Thymus (tissue), 11 donors: ENCODE data around the gene PHF11. TPM values are rescaled to one million over a fixed set of nuclear protein-coding genes. Genes with fewer than 3 reads are reported as not detected.
"Not testable (repeated sequence)": the region's sequence is repeated elsewhere in the genome, so short reads cannot be mapped to it uniquely, and the experiment has no call there.

Experiments used
- DNase-seq, 9 donors: peaks; one replicate each; pipeline ENCODE4 v3.0.0-alpha.2; 2013; ENCODE audit warnings: low spot score in 9 of 9, low read depth in 6 of 9, missing footprints in 1 of 9
- H3K27ac ChIP-seq, 2 donors: one replicate each; pipeline ENCODE4 v1.5.1; 2013; ENCODE audit warnings: control low read depth in 1 of 2, low read depth in 1 of 2, low read length in 1 of 2, mild to moderate bottlenecking in 1 of 2, moderate library complexity in 1 of 2
- H3K27me3 ChIP-seq, 2 donors: one replicate each; pipeline ENCODE4 v1.5.1; 2013; ENCODE audit warnings: low read length in 1 of 2; ENCODE audit not compliant: control insufficient read depth in 2 of 2, insufficient read depth in 1 of 2
- H3K36me3 ChIP-seq, 2 donors: one replicate each; pipeline ENCODE4 v1.5.1; 2013; ENCODE audit warnings: low read length in 1 of 2, mild to moderate bottlenecking in 1 of 2, moderate library complexity in 1 of 2; ENCODE audit not compliant: control insufficient read depth in 2 of 2, insufficient read depth in 2 of 2
- H3K4me1 ChIP-seq, 2 donors: one replicate each; pipeline ENCODE4 v1.5.1; 2013; ENCODE audit warnings: low read length in 2 of 2; ENCODE audit not compliant: control insufficient read depth in 2 of 2, insufficient read depth in 2 of 2
- H3K4me3 ChIP-seq, 2 donors: one replicate each; pipeline ENCODE4 v1.5.1; 2013; ENCODE audit warnings: low read length in 2 of 2, control low read depth in 1 of 2, mild to moderate bottlenecking in 1 of 2
- H3K9me3 ChIP-seq, 2 donors: one replicate each; pipeline ENCODE4 v1.5.1; 2013; ENCODE audit warnings: low read length in 1 of 2, mild to moderate bottlenecking in 1 of 2; ENCODE audit not compliant: control insufficient read depth in 2 of 2, insufficient read depth in 1 of 2
- WGBS: extraction: QIAGEN DNeasy Blood & Tissue Kit; methylation state at CpG from one replicate; pipeline ENCODE4 v1.1.7; 2013; 5-methylcytosine and 5-hydroxymethylcytosine counted together
- polyA plus RNA-seq: library from polyadenylated mRNA; stranded (reverse); fragments of 200-250 nt; gene quantifications from one replicate; pipeline ENCODE4 v1.2.3, GENCODE V29; 2013
- total RNA-seq: library from RNA; stranded (reverse); fragments of 120-200 nt; gene quantifications from one replicate; pipeline ENCODE4 v1.2.4, GENCODE V29; 2013
- donor health status: healthy.

Gene PHF11
- total and polyA plus RNA-seq, 2 donors: 32.9 to 170 TPM

- over 99% methylated on average over 23 of the region's 25 CpGs for WGBS
- not testable (repeated sequence) for DNase-seq, H3K27ac ChIP-seq, H3K4me1 ChIP-seq, H3K27me3 ChIP-seq, H3K4me3 ChIP-seq, H3K9me3 ChIP-seq
- H3K36me3 ChIP-seq: peaks cover 0 to 22% of the 10 kb centered on the region in 2 donors
Observed at GRCh38 chr13:49565461-49565860, 69.7 kb downstream of the PHF11 start.

- no peak overlapping the region for H3K4me3 ChIP-seq
- DNase-seq: no peak
- no peaks in the 10 kb centered on the region for H3K9me3 ChIP-seq
- peaks cover 0 to 3% of the 10 kb centered on the region in 2 donors for H3K4me1 ChIP-seq
- peaks cover 0 to 14% of the 10 kb centered on the region in 2 donors for H3K36me3 ChIP-seq
- H3K27me3 ChIP-seq: no peaks in the 10 kb centered on the region
- no peak overlapping the region for H3K27ac ChIP-seq
- 98% methylated on average over 4 of the region's 4 CpGs for WGBS
Observed at GRCh38 chr13:49566461-49566860, 70.7 kb downstream of the PHF11 start.

DNA sequence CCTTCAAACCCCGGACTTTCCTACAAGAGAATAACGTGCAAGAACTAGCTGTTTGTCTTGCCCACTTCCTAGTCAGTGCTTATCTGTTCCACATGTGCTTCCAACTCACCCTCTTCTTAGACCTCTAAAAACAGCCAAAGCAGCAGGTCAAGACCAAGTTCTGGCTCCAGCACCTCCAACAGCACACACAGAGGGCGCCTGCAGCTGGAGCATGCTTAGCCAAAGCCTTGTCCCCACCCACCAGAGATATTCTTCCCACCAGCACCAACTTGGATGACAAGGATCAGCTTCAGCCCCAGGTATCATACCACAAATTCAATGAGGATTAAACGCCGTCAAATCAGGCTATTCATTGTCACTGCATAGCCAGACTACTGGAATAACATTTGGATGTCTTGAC, 71.7 kb downstream of the PHF11 start:
- WGBS: 93% methylated on average over 5 of the region's 5 CpGs
- H3K27ac ChIP-seq: no peak overlapping the region
- no peak overlapping the region for H3K4me3 ChIP-seq
- H3K9me3 ChIP-seq: no peaks in the 10 kb centered on the region
- peaks cover 0 to 3% of the 10 kb centered on the region in 2 donors for H3K4me1 ChIP-seq
- peaks cover 0 to 14% of the 10 kb centered on the region in 2 donors for H3K36me3 ChIP-seq
- H3K27me3 ChIP-seq: no peaks in the 10 kb centered on the region
- no peak for DNase-seq

DNA sequence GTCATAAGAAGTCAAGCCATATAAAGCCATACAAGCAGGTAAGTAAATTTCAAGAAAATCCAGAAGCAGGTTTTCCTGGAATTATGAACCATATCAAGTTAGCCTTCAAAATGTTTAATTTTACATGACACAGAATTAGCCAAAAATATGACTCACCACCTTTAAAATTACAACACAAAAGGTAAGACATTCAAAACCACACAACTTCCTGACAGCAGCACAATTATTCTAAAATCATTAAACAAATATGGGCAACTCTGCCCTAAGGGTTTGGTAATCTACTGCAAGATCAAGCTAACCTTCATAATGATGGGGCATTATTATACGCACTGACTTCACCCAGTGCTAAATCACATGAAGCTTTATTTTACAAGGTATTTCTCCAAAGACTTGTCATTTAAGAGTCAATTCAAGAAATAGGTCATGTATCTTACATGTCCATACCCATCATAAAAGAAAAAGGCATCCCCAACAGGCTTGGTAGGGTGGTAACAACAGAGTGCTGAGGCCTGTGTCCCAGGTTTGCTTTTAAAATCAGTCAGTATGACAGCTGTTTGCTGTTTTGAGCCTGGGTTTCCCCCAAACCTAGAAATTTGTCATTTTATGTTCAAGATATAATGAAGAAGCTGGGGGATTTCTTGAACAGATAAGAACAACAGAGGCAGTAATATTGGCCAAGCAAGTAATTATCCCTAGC, 74.4 kb downstream of the PHF11 start:
- Histone ChIP-seq H3K9me3 (no peaks in the 10 kb centered on the region), H3K27ac (peak overlapping the region; percentile 47 to 52), H3K4me3 (no peak overlapping the region), H3K4me1 (peaks cover 0 to 3% of the 10 kb centered on the region in 2 donors), H3K36me3 (peaks cover 0 to 8% of the 10 kb centered on the region in 2 donors), H3K27me3 (no peaks in the 10 kb centered on the region)
- no peak for DNase-seq
- 88% methylated on average over 1 of the region's 1 CpG for WGBS

GRCh38 chr13:49571299-49572240, 75.8 kb downstream of the PHF11 start:
- peaks cover 0 to 3% of the 10 kb centered on the region in 2 donors for H3K36me3 ChIP-seq
- 97% methylated on average over 8 of the region's 8 CpGs for WGBS
- no peak overlapping the region for H3K27ac ChIP-seq
- H3K27me3 ChIP-seq: no peaks in the 10 kb centered on the region
- H3K4me3 ChIP-seq: no peak overlapping the region
- no peaks in the 10 kb centered on the region for H3K9me3 ChIP-seq
- no peak for DNase-seq
- peaks cover 0 to 3% of the 10 kb centered on the region in 2 donors for H3K4me1 ChIP-seq

Other genes with a start within 250 kb of the PHF11 start
- gene CDADC1, start 248.0 kb upstream of the PHF11 start, total RNA-seq: 4.9 TPM
- gene CDADC1, start 248.0 kb upstream of the PHF11 start, polyA plus RNA-seq: 8.0 TPM
- 7.9 TPM for gene CAB39L, start 51.9 kb upstream of the PHF11 start, total RNA-seq
- 7.6 TPM for gene CAB39L, start 51.9 kb upstream of the PHF11 start, polyA plus RNA-seq
- gene SETDB2, start 51.7 kb upstream of the PHF11 start, total RNA-seq: 15.5 TPM
- gene SETDB2, start 51.7 kb upstream of the PHF11 start, polyA plus RNA-seq: 8.1 TPM
- 15.3 TPM for gene RCBTB1, start 89.6 kb downstream of the PHF11 start, total RNA-seq
- gene RCBTB1, start 89.6 kb downstream of the PHF11 start, polyA plus RNA-seq: 34.7 TPM
- gene ARL11, start 132.6 kb downstream of the PHF11 start, total RNA-seq: 1.3 TPM
- 2.7 TPM for gene ARL11, start 132.6 kb downstream of the PHF11 start, polyA plus RNA-seq
- gene EBPL, start 195.5 kb downstream of the PHF11 start, total RNA-seq: 24.1 TPM
- 69.4 TPM for gene EBPL, start 195.5 kb downstream of the PHF11 start, polyA plus RNA-seq